ENCODE measurements around the gene RBM39.
"Not testable (repeated sequence)": the region's sequence is repeated elsewhere in the genome, so short reads cannot be mapped to it uniquely, and the experiment has no call there.

The RBM39 gene

DNA sequence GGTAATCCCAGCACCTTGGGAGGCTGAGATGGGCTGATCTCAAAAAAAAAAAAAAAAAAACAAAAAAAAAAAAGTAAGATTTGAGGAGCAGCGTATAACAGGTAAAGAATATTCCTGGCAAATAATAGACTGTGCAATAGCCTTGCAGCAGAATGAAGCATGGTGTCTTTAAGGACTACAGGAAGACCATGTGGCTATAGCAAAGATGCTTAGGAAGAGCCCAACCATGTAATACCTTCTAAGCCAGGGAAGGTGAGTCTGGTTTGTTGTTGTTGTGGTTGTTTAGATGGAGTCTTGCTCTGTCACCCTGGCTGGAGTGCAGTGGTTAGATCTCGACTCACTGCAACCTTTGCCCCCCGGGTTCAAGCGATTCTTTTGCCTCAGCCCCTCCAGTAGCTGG is 14.3 kb upstream of the RBM39 start:
- no peak for DNase-seq (ENCODE audit: low read depth in 1 of 2, low spot score in 1 of 2)

- no peak for DNase-seq (ENCODE audit: low read depth in 1 of 2, low spot score in 1 of 2)
Measured at GRCh38 chr20:35750611-35751010, 8.6 kb upstream of the RBM39 start.

- not testable (repeated sequence) for DNase-seq (ENCODE audit: low read depth in 1 of 2, low spot score in 1 of 2)
Measured at GRCh38 chr20:35744492-35744841, 2.4 kb upstream of the RBM39 start.

DNA sequence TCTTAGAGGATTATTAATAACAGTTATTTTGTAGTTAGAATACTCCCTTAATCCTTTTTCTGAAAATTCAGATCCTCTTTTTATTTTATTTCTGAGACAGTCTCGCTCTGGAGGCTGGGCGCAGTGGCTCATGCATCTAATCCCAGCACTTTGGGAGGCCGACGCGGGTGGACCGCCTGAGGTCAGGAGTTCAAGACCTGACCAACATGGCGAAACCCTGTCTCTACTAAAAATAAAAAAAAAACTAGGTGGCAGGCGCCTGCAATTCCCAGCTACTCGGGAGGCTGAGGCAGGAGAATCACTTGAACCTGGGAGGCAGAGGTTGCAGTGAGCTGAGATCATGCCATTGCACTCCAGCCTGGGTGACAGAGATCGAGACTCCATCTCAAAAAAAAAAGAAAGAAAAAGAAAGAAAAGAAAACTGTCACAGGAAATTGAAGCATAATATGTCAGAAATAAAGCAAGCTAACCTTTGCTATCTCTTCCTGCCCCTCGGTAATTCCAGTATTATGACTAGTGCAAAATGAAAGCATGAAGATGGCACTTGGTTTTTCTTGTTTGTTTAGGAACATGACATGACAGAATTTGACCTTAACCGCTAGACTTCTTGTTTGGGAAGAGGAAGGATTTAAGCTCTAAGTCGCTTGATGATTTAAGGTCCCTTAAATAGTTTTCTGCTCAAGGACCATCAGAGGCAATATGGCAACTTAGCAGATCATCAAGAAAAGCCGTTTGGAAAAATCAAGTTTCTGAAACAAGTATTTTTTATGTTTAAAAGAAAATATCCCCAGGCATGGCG is 1.8 kb upstream of the RBM39 start:
- DNase-seq (ENCODE audit: low read depth in 1 of 2, low spot score in 1 of 2), result no peak

DNA sequence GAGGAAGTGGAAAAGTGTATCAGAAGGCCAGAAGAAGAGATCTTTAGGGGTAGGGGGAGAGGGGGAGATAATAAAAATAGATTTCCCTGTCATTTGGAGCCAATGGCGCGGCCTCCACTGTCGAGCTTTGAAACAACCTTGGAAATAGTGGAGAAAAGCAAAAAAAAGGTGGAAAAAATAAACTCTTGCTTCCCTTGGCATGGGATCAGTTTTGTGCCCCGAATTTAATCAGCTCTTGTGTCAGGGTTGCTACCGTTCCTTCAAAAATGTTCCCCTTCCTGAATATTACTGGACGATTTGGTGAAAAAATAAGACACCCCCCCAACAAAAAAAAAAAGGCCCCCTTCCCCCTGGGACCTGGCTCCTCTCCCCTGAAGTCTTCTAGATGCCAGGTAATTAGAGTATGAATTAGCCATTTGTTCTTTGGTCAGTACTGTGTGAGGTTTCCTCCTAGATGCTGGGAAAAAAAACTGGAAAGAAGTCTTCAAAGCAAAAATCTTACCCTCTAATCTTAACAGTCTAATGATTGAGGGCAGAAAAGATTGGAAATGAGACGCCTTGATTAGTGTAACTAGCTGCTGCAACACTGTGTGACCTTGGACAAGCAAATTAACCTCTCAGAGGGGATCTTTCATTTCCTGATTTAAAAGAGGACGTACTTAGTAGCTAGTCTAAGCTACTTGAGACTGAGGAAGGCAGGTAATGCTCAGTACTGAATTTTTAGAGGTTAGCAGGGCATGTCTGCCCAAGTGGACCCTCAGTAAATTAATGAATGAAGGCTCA is 872 bp upstream of the RBM39 start:
- no peak for DNase-seq (ENCODE audit: low read depth in 1 of 2, low spot score in 1 of 2)

- DNase-seq (ENCODE audit: low read depth in 1 of 2, low spot score in 1 of 2), result no peak
Measured at GRCh38 chr20:35739294-35740163, 2.5 kb downstream of the RBM39 start.

- no peak for DNase-seq (ENCODE audit: low read depth in 1 of 2, low spot score in 1 of 2)
Measured at GRCh38 chr20:35738410-35739179, 3.5 kb downstream of the RBM39 start.

DNA sequence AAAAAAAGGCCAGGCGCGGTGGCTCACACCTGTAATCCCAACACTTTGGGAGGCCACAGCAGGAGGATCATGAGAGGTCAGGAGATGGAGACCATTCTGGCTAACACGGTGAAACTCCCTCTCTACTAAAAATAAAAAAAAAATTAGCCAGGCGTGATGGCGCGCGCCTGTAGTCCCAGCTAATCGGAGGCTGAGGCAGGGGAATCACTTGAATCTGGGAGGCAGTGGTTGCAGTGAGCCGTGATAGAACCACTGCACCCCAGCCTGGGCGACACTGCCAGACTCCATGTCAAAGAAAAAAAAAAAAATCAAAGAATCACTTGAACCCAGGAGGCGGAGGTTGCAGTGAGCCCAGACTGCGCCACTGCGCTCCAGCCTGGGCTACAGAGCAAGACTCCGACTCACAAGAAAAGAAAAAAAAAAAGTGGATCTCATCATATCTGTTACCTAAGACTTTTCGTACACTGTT is 4.2 kb downstream of the RBM39 start:
- DNase-seq (ENCODE audit: low read depth in 1 of 2, low spot score in 1 of 2), result no peak

- no peak for DNase-seq (ENCODE audit: low read depth in 1 of 2, low spot score in 1 of 2)
Measured at GRCh38 chr20:35735826-35736470, 6.1 kb downstream of the RBM39 start.

- DNase-seq (ENCODE audit: low read depth in 1 of 2, low spot score in 1 of 2), result no peak
Measured at GRCh38 chr20:35734777-35735649, 7.0 kb downstream of the RBM39 start.

GRCh38 chr20:35734374-35734773 is 7.7 kb downstream of the RBM39 start:
- DNase-seq (ENCODE audit: low read depth in 1 of 2, low spot score in 1 of 2), result no peak

DNA sequence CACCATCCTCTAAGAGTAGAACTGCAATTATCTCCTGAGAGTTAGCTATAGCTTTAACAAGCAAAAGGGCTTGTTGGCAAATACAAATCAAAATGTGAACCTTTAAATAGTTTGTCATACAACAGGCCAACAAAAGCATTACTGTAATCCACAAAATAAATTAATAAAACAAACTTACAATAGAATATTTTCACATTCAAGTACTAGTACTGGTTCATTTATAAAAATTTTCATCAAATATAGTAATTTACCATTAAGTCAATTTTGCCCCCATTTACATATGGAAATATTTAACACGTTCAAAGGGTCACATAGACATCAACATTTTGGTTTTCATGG is 9.4 kb downstream of the RBM39 start:
- DNase-seq (ENCODE audit: low read depth in 1 of 2, low spot score in 1 of 2), result no peak

- DNase-seq (ENCODE audit: low read depth in 1 of 2, low spot score in 1 of 2), result no peak
Measured at GRCh38 chr20:35731862-35732643, 10.0 kb downstream of the RBM39 start.

GRCh38 chr20:35731469-35731788 is 10.6 kb downstream of the RBM39 start:
- DNase-seq (ENCODE audit: low read depth in 1 of 2, low spot score in 1 of 2), result no peak

GRCh38 chr20:35730583-35731468 is 11.2 kb downstream of the RBM39 start:
- no peak for DNase-seq (ENCODE audit: low read depth in 1 of 2, low spot score in 1 of 2)

DNA sequence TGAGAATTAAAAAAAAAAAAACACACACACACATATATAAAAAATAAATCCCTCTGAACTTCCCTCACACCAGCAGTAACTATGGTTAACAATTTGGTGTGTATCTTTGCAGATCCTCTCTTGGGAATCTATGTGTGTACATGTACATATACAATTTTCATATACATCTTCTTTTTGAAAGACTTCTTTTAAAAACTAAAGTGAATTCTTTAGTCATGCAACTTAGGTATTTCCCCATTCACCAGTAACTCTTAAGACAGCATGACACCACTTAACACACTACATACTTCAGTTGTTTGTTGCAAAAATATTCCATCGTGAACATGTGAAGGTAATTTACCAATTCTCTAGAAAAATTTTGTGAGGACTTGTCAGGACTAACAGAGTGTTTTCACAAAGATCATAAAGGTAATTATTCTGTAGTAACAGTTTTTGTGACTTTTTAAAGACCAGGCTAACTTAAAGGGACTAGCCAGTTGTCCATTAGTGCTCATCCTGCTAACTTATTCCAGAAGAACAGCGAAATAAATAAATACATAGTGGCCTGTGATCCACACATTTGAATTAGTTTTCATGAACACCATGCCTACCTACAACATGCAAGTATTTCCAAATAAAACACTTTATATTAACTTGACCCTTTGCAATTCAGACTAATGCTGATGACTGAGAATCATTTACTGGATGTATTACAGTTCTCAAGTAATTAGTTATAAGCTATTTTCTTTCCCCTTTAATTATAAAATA is 12.1 kb downstream of the RBM39 start:
- no peak for DNase-seq (ENCODE audit: low read depth in 1 of 2, low spot score in 1 of 2)

DNA sequence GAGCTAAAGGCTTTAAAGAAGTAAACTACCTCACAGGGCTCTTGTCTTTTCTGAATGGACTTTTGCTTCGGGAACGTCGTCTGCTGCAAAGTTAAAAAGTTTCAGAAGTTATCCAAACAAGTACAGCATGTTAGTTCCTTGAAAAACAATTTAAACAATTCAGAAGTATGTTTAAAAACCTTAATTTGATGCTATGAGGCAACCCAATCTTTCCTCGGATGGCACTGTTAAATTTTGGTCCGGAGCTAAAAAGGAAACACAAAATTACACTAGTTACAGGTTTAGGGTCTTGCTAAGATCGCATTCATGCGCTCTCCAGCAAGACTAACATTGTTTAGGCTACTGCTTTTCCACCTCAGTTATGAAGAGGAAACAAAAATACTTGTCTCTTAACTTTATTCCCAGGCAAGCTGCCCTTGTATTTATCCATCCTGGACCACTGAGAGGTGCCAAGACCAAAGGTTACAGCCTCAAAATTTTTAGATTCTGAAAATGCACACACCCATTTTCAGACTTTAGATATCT is 12.7 kb downstream of the RBM39 start:
- no peak for DNase-seq (ENCODE audit: low read depth in 1 of 2, low spot score in 1 of 2)

Data from activated CD4-positive, alpha-beta T cell treated with anti-CD3 and anti-CD28 coated beads, Interleukin-2, amount 50 U/mL, for 24 hours (primary cell).